Stimulated activated CD8-positive, alpha-beta memory T cell treated with anti-CD3 and anti-CD28 coated beads, Interleukin-12 subunit alpha, Interleukin-12 subunit beta, amount 100 ng/mL, for 24 hours (primary cell): ENCODE data around the gene SELE.
"Not testable (repeated sequence)": the region's sequence is repeated elsewhere in the genome, so short reads cannot be mapped to it uniquely, and the experiment has no call there.

ENCODE experiments used
- DNase-seq: peaks from one replicate; pipeline ENCODE4 v3.0.0-alpha.2; 2020; ENCODE audit errors: extremely low read depth

SELE gene

DNA sequence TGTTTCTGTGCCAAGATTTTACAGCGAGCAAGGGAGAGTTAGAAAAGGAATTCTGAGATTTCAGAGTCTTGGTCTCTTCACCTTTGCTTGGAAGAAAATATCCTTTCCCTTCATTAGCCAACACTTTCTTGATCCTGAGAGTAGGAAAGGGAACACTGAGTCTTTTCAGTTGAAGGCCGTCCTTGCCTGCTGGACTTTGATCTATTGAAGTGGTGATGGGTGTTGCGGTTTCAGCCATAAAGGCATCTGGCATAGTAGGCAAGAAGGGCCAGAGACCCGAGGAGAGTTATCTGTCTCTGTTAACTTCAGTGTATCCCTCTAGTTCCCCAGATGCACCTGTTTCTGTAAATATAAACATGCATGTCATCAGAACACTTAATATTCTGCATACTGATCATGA lies 9.7 kb downstream of the SELE start:
- no peak for DNase-seq

DNA sequence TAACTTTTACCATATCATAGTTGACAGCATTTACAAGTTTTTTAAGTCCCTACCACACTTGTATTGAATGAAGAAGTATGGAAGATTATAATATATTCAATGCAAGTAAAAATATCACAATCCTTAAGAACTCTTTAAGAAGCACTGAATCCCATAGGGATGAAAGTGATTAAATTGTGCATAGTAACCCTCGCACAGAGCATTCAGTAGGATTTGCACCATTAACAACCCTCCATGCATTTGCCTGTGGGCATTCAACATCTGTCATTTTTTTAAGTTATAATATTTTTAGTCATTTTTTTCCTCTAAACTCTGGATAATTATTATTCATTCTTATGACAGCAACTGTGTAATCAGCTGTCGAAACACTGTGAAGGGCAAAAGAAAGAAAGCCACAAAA lies 10.1 kb downstream of the SELE start:
- DNase-seq = no peak

- no peak for DNase-seq
Measured at GRCh38 chr1:169722779-169723178, 11.1 kb downstream of the SELE start.

DNA sequence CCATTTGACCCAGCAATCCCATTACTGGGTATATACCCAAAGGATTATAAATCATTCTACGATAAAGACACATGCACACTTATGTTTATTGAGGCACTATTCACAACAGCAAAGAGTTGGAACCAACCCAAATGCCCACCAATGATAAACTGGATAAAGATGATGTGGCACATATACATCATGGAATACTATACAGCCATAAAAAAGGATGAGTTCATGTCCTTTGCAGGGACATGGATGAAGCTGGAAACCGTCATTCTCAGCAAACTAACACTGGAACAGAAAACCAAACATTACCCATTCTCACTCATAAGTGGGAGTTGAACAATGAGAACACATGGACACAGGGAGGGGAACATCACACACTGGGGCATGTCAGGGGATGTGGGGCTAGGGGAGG lies 18.8 kb downstream of the SELE start:
- DNase-seq = not testable (repeated sequence)

DNA sequence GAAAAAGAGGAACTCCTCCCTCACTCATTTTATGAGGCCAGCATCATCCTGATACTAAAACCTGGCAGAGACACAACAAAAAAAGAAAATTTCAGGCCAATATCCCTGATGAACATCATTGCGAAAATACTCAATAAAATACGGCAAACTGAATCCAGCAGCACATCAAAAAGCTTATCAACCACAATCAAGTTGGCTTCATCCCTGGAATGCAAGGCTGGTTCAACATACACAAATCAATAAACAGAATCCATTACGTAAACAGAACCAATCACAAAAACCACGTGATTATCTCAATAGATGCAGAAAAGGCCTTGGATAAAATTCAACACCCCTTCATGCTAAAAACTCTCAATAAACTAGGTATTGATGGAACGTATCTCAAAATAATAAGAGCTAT lies 20.8 kb downstream of the SELE start:
- DNase-seq = not testable (repeated sequence)

- DNase-seq = no peak
Measured at GRCh38 chr1:169712309-169712631, 21.6 kb downstream of the SELE start.

- no peak for DNase-seq
Measured at GRCh38 chr1:169711469-169712308, 22.2 kb downstream of the SELE start, which contains the start of gene SELL. Gene SELL (minus strand): TSS chr1:169711620. CDS start chr1:169711498, 122 bp downstream.

DNA sequence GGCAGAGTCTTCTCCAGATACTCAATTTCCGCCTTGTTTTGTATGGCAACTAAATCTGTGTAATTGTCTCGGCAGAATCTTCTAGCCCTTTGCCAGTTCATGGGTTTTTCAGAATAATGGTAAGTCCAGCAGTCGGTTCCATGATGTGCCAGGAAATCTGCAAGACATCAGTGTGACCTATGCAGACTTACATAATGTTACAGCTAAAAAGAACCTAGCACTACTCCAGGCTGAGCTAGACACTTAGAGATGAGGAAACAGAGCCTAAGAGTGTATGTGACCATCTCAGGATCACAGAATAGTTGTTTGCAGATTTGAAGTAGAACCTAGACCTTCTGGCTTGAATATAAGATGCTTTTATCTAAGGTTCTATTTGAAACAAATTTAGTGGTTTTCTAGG lies 25.2 kb downstream of the SELE start:
- DNase-seq = no peak

GRCh38 chr1:169707912-169708604 lies 25.8 kb downstream of the SELE start:
- no peak for DNase-seq

DNA sequence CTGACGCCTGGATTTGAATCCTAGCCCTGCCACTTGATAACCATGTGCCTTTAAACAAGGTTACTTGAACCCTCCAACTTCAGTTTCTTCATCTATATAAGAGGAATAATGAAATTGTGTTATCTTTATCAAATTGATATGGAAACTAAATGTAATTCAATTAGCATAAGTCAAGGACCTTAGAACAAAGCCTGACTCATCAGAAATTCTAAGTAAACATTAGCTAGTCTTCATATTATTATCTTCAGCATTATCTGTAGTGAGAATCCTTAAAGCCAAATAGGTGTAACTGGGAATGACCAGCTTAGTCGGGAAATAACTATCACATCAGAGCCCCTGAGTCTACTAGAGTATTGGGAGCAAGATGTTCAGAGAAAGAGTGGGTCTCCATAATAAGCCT lies 29.1 kb downstream of the SELE start:
- no peak for DNase-seq

DNA sequence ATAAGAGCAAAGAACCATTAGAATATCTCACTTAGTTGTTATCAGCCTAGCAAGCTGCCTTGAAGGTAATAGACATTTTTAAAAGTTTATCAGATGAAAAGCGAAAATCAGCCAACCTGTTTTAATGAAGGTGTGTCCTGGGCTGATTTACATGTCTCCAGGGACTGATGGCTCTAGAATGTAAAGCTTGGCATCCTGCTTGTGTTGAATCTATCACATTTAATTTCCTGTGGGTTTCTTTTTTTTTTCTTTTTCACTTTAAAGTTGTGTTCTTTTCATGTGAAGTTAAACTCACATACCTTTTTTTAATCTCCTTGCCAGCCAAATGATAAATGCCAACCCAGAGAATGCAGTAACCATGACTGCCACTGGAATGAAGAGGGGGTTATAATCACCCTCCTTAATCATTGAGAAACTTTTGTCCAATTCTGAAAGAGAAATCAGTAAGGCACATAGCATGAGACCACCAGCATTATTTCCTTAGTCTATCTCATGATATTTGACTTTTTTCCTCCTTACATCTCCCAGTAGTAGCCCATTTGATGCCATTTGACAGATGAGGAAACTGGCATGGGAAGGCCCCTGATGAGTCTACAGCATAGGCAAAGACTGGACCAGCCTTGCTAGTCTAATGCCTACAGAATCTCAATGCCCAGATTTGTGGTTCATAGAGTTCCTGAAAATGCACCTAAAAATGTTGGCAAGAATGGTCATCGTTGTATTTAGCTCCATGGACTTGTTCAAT lies 32.4 kb downstream of the SELE start:
- no peak for DNase-seq

- DNase-seq = no peak
Measured at GRCh38 chr1:169699707-169700106, 34.2 kb downstream of the SELE start.

DNA sequence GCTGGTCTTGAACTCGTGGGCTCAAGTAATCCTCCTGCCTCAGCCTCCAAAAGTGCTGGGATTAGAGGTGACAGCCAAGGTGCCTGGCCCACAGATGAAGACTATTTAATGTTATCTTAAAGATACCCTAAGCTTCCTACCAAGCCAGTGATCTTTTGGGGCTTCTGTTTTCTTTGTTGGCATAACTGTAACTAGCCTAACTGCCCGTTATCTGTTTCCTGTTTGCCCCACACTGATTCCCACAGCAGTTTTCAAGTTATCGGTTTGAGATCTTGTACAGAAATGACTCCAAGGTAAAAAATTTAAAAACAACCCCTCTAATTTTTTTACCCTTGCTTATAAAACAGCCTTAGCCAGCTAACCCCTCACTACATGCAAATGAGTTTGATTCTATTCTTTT lies 34.9 kb downstream of the SELE start:
- DNase-seq = no peak

DNA sequence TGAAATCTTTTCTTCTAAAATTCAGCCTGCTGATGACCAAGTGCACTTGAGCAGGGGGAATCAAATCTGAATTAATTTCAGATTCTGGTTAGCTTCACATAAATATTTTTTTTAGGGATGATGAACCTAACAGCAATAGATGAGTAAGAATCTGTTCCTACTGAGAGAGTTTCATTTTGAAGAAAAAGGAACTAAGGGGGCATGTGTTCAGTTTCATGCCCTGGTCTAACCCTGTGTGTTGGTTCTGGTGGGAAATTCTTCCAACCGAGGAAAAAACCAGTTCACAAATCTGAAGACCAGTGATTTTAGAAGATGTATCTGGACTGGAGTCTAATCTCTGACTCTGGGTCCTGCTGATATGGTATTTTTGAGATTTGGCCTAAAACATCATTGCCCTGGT lies 36.1 kb downstream of the SELE start:
- DNase-seq = no peak

GRCh38 chr1:169696273-169697100 lies 37.4 kb downstream of the SELE start:
- DNase-seq = no peak

GRCh38 chr1:169694304-169695075 lies 39.4 kb downstream of the SELE start:
- no peak for DNase-seq

DNA sequence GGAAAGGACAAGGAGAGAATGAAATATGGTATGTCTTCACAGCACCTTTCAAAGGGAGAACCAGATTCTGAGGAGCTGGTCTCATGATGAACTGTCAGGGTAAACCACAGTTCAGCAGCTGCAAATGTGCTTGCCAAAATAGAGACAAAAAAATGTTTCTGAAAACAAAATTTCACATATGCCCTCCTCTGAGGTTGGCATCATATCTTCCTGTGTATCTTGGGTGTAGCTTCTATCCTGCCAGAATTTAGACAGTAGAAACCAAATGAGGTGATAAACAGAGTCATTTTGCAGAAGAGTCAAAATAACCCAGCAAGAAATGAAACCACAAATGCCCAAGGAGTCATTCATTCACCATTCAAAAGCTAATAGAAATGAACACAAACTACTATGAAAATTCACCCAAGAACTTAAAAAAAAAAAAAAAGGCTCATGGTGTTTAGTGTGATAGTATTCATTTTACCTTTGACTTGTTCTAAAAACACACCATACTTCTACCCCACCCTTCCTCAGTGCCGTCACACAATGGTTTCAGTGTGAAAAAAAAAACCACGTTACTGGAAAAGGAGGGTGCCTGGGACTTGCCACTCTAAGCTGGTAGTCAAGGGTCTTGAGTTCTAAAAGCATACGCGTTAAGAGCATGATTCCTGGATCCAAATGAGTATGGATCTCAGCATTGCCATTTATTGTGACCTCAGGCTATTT lies 41.0 kb downstream of the SELE start:
- DNase-seq = no peak

GRCh38 chr1:169690489-169690888 lies 43.4 kb downstream of the SELE start:
- DNase-seq = no peak

GRCh38 chr1:169689395-169689794 lies 44.5 kb downstream of the SELE start:
- no peak for DNase-seq

GRCh38 chr1:169688377-169688776 lies 45.5 kb downstream of the SELE start:
- not testable (repeated sequence) for DNase-seq
